Mammary epithelial cell (primary cell): ENCODE measurements around the gene GAL3ST2.
"Not testable (repeated sequence)": the region's sequence is repeated elsewhere in the genome, so short reads cannot be mapped to it uniquely, and the experiment has no call there.

Source experiments
- EZH2 ChIP-seq: IDR thresholded peaks from 2 replicates; pipeline ENCODE4 v1.6.1; 2012; ENCODE audit warnings: low read length, inconsistent platforms, borderline replicate concordance
- TF ChIP-seq, protein P1 (sequence below), 2 donors: IDR thresholded peaks in 1 of 2; conservative IDR thresholded peaks in 1 of 2; 2 replicates each; pipeline ENCODE4 v1.5.1; 2011 to 2012; ENCODE audit warnings: inconsistent platforms in 2 of 2, low read length in 2 of 2, mild to moderate bottlenecking in 2 of 2, control low read depth in 1 of 2, low read depth in 1 of 2; ENCODE audit not compliant: insufficient read depth in 1 of 2; ENCODE audit errors: extremely low read depth in 1 of 2

DNA sequence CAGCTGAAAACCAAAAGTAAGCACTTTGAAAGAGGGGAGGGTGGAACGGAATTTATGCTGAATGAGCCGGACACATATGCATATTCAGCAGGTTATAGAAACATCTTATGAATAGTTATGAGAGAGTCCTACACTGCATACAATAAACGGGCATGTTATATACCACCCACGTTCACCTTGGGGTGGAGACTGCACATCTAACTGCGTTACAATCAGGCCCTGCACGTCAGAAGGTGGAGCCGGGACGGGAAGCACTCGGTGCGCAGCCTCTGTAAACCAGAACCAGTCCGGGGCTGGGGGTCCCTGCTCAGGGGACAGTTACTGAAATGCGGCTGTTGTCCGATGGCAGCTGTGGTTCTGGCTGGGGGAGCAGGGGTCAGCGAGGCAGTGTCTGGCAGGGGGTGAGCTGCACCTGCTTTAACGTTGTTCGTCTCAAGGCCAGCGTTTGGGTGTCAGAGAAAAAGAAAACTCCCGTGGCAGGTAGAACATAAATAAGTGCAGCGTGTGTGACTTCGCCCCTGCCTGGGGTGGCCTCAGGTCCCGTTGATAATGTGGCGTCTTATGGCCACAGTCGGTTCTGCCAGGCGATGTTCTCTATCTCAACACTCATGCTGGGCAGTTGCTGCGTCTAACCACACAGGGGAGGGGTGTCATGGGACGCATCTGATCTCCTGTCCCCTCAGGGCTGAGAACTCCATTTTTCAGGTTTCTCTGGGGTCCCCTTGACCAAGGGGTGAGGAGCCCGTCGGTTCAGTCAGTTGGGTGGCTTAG, 57.3 kb downstream of the GAL3ST2 start:
- TF ChIP-seq, protein P1, sequence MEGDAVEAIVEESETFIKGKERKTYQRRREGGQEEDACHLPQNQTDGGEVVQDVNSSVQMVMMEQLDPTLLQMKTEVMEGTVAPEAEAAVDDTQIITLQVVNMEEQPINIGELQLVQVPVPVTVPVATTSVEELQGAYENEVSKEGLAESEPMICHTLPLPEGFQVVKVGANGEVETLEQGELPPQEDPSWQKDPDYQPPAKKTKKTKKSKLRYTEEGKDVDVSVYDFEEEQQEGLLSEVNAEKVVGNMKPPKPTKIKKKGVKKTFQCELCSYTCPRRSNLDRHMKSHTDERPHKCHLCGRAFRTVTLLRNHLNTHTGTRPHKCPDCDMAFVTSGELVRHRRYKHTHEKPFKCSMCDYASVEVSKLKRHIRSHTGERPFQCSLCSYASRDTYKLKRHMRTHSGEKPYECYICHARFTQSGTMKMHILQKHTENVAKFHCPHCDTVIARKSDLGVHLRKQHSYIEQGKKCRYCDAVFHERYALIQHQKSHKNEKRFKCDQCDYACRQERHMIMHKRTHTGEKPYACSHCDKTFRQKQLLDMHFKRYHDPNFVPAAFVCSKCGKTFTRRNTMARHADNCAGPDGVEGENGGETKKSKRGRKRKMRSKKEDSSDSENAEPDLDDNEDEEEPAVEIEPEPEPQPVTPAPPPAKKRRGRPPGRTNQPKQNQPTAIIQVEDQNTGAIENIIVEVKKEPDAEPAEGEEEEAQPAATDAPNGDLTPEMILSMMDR (conservative IDR thresholded peaks at IDR 0.05 in 1 of 2, IDR thresholded peaks at IDR 0.05 in 1 of 2; ENCODE audit: extremely low read depth in 1 of 2, insufficient read depth in 1 of 2, low read depth in 1 of 2, low read length in 2 of 2), result not testable (repeated sequence)
- not testable (repeated sequence) for TF ChIP-seq EZH2
